ENCODE results near the gene CHST6.
"Not testable (repeated sequence)": the region's sequence is repeated elsewhere in the genome, so short reads cannot be mapped to it uniquely, and the experiment has no call there.

CHST6 gene

DNA sequence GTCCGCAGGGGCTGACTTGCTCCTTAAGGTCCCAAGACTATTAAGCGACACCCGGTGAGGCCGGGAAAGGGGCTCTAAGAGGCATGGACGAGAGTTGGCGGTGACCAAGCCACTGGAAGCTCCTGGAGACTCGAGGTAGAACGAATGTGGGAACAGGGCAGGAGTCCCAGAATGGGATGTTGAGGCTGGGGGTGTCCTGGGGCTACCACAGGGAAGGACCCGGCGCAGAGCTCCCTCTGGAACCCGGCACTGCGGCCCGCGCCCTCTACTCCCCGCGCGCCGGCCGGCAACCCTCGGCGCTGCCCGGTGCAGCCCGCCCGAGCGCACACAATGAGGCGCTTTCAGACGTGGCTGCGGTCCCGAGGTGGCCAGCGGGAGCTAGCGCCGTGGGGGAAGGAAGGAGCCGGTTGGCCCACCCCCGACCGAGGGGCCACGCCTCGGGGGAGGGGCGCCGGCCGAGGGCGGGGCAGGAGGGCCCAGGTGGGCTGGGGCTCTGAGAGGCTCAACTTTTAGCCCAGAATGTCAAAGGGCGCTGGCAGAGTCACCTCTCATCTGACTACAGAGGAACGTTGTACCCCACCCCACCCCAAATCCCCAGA lies at the start of gene CHST6:
Gene CHST6, minus strand, starts transcription at position 366 of the 599 bp plus-strand sequence. CDS start 15,613 bp downstream, outside the sequence.
- no peak for DNase-seq (ENCODE audit: low read depth)

DNA sequence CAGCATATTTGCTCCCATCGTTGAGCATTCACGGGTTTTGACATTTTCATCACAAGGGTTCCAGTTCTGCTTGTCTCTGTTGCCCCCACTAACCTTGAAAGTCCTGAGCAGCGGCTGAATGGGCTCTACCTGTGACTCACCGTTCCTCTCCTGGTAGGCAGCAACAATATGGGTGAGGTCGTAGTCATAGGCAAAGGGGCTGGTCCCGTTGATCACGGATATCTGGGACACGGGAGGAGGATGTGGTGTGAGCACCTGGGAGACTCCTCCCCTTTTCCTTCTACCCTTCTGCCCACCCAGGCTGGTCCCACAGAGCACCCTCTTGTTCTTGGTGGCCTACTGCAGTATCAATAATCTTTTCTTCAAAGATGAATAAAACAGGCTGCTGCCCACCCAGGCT lies 47.2 kb upstream of the CHST6 start:
- DNase-seq (ENCODE audit: low read depth): not testable (repeated sequence)

DNA sequence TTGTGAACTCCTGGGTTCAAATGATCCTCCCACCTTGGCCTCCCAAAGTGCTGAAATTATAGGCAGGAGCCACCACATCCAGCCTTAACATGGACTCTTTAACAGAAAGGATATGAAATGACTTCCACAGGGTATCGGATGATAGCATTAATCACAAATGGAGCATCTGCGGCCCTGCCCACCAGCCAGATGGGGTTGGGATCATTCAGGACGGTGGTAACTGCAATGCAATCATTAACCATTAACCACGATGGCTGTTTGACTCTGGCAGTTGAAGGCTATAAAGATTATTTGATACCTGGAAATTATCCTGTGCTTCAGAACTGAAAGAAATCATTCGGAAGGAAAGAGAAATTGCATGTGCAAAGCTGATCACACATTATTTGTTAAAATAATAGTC lies 46.0 kb upstream of the CHST6 start:
- DNase-seq (ENCODE audit: low read depth): no peak

DNA sequence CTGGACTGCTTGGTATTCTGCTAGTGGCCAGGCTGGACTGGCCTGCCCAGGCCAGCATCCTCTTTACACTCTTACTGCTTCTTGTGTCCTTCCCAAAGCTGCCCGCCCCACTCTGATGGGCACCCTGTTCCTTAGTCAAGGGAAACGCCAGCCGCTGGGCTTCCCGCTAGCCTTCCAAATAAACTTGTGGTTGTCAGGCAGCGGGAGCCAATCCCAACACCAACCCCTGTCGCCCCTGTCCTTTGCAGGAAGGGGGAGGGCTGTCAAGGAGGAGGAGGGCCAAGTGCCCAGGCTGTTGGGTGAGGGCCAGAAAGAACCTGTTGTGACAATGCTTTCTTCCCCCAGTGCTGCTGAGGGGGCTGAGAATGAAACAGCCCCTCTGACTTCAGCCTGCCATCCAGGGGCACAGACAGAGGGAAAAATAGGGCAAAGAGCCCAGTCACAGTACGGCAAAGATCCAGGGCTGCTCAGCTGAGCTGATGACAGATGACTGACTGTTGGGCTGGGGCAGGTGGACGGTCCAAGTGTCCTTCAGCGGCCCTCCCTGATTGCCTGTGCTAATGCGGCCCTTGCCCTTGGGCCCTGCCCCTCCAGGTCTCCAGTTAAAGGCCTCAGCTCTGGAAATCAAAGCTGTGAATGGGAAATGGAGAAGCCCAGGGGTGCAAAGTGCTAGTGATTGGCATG lies 43.8 kb upstream of the CHST6 start:
- DNase-seq (ENCODE audit: low read depth): not testable (repeated sequence)

DNA sequence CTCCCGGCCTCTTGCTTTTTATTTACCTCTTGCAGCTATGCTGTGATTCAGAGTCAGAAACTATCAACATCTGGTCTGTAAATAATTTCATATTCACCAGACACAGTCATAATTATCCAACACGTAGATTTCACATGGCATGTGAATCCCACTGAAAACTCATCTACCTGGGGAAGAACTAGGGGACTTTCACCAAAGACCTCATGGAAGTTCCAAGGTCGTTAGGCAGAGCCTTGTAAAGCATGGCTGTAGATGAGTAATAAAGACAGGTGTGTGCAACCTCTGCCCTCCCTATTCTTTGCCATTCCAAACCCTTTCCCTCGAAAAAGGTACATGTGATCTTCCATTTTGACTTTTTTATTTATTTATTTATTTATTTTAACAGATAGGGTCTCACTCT lies 42.5 kb upstream of the CHST6 start:
- no peak for DNase-seq (ENCODE audit: low read depth)

DNA sequence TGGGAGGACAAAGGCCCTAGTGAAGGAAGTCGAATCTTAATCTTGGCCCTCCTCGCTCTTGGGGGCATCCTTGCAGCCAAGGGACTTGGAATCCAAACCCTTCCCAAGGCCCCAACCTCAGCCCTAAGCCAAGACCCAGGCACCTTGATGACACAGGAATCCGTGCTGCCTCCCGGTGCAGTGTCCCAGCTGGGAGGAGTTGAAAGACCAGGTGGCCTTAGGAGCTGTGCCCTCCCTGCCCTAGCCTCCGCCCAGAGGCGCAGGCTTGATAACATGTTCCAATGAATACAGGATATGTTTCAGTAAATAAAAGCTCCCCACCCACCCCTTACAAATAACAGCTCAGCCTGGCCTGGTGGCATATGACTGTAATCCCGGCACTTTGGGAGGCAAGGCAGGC lies 40.7 kb upstream of the CHST6 start, which contains the start of gene CHST5:
Gene CHST5, minus strand, starts transcription at position 208 of the 400 bp plus-strand sequence. CDS start 5,724 bp downstream, outside the sequence.
- no peak for DNase-seq (ENCODE audit: low read depth)

DNA sequence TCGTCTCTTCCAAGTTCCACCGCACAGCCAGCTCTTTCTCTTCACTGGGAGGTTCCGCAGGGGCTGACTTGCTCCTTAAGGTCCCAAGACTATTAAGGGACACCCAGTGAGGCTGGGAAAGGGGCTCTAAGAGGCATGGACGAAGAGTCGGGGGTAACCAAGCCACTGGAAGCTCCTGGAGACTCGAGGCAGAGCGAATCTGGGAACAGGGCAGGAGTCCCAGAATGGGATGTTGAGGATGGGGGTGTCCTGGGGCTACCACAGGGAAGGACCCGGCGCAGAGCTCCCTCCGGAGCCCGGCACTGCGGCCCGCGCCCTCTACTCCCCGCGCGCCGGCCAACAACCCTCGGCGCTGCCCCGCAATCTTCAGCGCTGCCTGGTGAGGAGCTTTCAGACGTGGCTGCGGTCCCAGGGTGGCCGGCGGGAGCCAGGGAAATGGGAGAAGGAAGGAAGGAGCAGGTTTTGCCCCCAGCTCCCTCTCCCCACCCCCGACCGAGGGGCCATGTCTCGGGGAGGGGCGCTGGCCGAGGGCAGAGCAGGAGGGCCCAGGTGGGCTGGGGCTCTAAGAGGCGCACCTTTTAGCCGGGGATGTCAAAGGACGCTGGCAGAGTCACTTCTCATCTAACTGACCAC lies 40.1 kb upstream of the CHST6 start:
- DNase-seq (ENCODE audit: low read depth): no peak

DNA sequence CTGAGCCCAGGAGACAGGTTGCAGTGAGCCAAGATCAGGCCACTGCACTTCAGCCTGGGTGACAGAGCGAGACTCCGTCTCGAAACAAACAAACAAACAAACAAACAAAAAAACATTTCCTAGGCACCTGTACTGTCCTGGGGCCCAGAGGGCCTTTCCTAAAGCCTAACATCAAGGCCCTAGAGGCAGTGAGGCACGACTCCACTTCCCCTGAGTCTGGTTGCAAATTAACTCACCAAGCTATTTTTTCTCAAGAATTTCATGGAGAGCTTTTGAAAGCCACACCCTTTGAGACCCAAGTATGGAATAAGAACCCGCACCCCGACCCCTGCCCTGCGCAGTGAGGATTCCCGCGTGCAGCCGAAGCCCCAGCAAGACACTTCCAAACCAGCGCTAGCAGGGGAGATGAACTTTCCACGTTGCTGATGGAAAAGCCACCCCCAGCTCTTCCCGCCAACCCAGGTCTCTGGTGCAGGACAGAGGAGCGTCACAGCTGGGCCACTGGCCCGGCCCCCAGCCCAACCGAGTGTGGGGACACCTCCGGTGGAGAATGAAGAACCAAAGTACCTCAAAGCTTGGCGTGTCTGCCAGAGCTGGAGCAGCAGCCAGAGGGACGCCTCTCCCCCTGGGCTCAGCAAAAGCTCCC lies 39.4 kb upstream of the CHST6 start:
- no peak for DNase-seq (ENCODE audit: low read depth)

DNA sequence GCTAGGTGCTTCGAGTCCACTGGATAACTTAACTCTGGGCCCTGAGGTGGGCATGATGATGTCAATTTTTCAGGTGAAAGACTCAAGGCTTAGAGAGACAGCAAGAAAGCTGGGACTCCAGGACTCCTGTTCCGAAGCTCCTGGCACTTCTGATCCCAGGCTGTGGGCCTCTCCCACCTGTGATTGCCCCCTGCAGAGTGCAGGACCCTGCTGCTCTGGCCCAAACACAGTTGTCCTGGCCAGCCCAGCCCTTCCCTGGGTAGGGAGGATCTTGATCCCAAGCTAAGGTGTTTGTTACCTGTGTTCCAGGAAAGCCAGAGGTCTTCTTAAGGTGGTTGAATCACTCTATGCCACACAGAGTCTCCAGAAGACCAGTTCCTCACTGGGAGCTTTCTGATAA lies 37.5 kb upstream of the CHST6 start:
- DNase-seq (ENCODE audit: low read depth): no peak

DNA sequence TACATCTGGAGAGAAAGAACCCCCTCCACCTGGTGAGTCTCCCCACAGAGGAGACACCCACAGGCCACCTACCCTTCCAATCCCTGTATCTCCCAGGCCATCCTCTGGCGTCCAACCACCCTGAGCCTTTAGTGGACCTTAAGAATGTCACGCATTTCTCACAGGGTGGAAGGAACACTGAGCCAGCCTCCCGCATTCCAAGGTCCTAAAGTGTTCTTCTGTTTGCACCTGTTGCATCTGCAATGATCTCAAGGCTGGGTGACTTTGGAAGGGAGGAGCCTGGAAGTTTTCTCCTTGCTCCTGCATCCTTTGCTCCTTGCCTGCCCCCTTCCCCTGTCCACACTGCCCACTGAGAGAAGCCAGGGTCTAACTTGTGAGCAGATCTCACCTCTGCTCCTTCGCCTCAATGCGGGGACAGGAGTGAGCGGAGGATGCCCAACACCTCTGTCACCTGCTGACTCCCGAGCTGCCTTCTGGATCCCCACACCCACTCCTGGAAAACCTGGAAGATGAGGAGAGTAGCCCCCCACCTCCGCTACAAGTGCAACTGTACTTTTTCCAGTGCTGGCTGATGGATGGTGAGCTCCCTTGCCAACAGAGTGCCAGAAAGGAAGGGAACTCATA lies 37.0 kb upstream of the CHST6 start:
- no peak for DNase-seq (ENCODE audit: low read depth)

DNA sequence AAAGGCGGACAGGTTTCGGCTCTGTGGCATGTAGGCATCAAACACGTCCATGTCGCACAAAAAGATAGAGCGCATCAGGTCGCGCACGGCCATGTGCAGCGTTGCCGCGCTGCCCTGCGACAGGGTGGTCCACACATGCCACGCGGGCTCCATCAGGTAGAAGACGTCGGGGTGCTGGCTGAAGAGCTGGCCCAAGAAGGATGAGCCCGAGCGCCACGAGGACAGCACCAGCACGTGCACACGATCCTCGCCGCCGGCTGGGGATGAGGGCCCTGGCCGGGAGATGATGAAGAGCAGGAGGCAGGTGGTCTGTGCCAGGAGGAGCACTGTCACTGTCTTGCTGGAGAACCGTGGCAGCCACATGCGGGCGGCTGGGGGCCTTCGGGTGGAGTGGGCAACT lies 34.7 kb upstream of the CHST6 start:
- DNase-seq (ENCODE audit: low read depth): no peak

DNA sequence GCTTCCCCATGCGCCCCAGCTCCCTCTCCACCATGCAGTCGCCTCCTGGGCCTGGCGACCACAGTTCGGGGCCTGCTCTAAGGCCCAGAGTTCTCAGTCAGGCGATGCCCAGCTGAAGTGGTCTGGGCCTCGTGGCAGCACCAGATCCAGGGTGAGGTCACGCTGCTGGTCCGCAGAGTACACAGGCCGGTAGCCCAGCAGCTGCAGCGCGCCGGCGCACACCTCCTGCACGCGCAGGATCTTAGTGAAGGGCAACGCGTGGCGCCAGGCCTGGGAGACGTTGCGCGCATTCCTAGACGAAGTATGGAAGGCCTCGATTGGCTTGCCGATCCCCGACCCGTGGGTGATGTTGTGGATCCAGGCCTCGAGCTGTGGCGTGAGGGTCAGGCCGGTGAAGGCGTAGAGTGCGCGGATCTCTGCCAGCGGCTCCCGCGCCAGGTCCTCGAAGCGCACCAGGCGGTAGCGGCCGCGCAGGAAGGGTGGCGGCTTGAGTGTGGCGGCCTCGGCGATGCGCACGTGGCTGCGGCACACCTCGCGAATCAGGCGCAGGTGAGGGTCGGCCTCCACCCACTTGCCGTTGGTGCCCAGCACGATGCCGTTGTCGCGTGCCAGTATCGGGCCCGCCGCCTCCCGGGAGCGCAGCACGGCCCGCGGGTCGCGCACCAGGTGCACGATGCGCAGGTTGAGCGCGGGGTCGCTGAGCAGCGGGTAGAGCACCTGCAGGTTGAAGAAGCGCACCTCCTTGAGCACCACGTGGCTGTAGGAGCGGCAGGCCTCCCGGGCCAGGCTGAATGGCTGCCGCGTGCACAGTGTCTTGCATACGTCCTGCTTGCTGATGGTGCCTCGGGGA lies 34.0 kb upstream of the CHST6 start:
- DNase-seq (ENCODE audit: low read depth): no peak

DNA sequence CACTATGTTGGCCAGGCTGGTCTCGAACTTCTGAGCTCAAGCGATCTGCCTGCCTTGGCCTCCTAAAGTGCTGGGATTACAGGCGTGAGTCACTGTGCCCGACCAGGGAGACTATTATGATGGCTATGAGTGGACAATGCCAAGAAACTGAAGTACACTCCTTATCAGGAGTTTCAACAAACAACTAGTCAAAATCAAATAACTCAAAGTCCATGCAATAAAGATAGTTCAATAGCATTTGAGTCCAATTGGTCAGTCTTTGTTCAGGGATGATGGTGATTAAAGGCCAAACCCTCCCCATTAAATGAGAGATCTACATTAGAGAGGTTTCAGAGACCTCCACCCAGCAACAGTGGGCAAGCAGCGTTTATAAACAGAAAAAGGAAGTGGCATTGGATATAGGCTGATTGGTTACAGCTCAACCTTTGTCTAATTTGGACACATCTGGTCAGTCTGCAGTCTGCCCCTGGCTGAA lies 32.6 kb upstream of the CHST6 start:
- DNase-seq (ENCODE audit: low read depth): no peak

DNA sequence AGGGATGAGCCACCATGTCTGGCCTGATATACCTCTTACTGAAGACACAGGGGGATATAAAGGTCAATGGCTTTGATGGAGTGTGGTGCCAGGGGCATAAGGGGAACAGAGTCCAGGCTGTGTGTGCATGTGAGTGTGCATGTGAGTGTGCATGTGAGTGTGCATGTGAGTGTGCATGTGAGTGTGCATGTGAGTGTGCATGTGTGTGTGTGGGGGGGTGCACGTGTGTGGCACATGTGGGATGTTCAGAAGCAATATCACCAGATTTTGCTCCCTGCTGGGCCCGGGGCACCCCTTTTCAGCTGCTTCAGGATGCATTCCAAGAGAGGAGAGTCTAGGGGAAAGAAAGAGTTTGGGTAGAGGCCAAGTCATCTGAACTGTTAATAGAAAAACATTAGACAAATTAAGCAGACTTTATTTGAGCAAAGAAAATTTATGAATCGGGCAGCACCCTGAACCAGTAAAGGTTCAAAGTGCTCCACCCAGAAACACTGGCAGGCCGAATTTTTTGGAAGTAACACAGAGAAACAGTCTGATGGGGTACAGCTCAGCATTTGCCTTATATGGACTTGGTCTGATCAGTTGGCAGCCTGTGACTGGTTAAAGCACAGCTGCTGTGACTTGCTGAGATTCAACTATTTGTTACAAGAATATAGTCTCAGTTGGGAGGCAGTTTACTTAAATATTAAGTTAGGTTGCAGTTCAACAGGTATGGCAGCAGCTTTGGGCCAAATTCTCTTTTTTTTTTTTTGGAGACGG lies 31.0 kb upstream of the CHST6 start:
- no peak for DNase-seq (ENCODE audit: low read depth)

DNA sequence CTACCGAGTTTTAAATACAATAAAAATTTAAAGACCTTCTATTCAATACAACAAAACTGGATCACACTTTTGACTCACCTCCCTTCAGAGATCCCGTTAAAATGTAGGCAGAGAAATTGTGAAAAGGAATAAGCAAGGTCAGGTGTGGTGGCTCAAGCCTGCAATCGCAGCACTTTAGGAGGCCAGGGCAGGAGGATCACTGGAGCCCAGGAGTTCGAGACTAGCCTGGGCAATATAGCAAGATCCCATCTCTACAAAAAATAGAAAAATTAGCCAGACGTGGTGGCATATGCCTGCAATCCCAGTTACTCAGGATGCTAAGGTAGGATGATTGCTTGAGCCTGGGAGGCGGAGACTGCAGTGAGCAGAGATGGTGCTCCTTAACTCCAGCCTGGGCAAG lies 23.9 kb upstream of the CHST6 start:
- DNase-seq (ENCODE audit: low read depth): no peak

DNA sequence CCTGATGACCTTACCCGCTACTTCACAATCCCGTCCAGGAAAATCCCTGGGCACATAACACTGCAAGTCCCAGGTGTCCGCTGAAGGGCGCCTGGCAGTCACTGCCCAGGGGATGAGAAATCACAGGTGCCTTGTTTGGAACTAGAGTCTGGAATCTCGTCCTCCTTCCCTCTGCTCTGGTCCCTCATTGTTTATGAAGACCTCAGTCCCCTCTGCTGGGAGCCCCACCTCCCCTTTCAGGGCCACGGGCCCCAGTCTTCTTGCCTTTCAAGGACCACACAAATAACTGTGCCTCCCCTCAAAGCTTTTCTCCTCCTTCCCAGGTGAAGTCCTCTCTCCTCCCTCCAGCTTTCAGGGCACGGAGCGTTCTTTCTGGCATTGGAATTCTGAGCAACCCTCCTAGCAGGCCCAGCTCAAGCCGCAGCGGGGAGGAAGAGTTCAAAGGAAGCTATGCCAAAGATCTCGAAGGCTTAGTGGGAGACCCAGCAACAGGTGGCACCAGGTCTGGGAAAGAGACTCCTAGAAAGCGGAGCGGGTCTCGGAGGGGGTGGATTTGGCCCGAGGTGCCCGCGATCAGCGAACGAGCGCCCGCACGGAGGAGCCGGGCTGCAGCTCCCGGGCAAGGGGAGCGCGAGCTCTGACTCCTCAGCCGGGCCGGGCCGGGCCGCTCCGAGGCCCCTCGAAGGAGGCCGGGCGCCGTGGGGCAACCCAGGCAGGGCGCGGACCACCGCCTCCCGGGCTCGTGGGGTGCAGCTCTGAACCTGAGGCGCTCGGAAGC lies 21.1 kb upstream of the CHST6 start:
- DNase-seq (ENCODE audit: low read depth): not testable (repeated sequence)

DNA sequence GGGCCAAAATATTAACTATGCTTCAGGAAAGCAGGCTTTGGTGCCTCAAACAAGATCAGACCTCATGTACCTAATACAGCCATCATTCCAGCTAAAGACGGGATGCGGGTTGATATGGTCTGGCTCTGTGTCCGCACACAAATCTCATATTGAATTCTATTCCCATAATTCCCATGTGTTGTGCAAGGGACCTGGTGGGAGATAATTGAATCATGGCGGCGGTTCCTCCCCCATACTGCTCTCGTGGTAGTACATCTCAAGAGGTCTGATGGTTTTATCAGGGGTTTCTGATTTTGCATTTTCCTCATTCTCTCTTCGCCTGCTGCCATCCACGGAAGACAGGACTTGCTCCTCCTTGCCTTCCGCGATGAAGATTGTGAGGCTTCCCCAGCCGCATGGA lies 19.1 kb upstream of the CHST6 start:
- DNase-seq (ENCODE audit: low read depth): no peak

DNA sequence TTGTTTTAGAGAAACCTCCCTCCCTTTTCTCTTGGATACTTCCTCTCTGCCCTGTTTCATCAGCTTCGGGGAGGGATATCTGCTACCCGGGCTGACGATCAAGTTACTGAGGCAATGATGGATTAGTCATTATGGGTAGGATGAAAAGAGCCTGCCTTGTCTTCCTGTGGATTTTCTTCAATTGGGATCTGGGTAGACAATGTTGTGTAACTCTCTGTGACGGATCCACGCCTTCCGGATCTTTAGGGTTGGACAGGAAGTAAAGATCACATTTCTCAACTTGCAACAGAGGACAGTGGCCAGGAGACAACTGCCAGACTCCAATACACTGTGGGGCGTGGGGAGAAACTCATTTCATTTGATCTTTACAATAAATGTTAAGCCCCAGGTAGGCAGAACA lies 11.3 kb upstream of the CHST6 start:
- DNase-seq (ENCODE audit: low read depth): no peak

DNA sequence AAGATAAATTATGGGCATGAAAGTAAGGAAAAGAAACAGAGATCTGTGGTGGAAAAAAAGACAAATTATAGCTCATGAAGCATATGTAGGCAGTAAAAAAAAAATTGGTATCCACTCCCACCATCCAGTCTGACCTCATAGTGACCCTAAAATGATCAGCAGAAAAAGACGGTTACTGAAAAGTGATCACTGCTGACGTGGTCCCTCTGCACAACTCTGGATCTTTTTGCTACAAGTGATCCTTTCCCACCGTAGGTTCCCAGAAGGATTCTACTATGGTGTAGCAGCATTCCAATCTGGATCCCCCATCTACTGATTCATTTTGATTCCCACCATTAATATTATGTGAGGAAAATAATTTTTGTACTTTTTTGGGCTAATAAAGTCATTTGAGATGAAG lies 10.9 kb upstream of the CHST6 start:
- no peak for DNase-seq (ENCODE audit: low read depth)

DNA sequence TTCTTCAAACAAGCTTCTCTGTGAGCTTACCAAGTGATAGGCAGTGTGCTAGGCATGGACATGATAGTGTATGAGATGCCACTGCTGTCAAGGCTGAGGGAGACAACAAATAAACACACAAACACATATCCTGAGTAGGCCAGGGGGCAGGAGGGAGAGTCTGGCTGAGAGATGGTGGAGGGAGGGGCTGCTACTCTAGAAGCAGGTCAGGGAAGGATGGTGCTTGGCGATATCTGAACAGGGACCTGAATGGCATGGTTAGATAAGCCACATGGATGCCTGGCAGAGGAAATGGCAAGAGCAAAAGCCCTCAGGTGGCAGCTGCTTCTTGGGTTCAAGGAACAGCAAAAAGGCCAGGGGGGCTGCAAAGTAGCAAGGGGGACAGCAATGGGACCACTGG lies 8.6 kb upstream of the CHST6 start:
- no peak for DNase-seq (ENCODE audit: low read depth)

All from T-helper 22 cell (primary cell).